Smooth muscle cell (in vitro differentiated cells): Measurements from ENCODE around the gene INTS13. TPM values are rescaled to one million over a fixed set of nuclear protein-coding genes. Genes with fewer than 3 reads are reported as not detected.

Experiments used
- DNase-seq: peaks from one replicate; lab custom pipeline; 2025; ENCODE audit not compliant: unreplicated experiment; lab: John Stamatoyannopoulos, UW
- H2AFZ ChIP-seq: fragments of 200-600 bp; sonication (generic); 2 replicates; pipeline ENCODE4 v1.6.0; 2016; ENCODE audit warnings: antibody characterized with exemption, low read depth, mild to moderate bottlenecking
- H3F3A ChIP-seq: fragments of 200-600 bp; sonication (generic); 2 replicates; pipeline ENCODE4 v1.6.0; 2017; ENCODE audit warnings: antibody characterized with exemption, low read depth
- H3K27ac ChIP-seq: fragments of 200-600 bp; sonication (generic); 2 replicates; pipeline ENCODE4 v1.5.1; 2016; ENCODE audit warnings: low read depth, mild to moderate bottlenecking
- H3K27me3 ChIP-seq: fragments of 200-600 bp; sonication (generic); 2 replicates; pipeline ENCODE4 v1.6.1; 2016; ENCODE audit warnings: low read depth, mild to moderate bottlenecking
- H3K36me3 ChIP-seq: fragments of 200-600 bp; sonication (generic); 2 replicates; pipeline ENCODE4 v1.5.1; 2016; ENCODE audit warnings: low read depth
- H3K4me1 ChIP-seq: fragments of 200-600 bp; sonication (generic); 2 replicates; pipeline ENCODE4 v1.5.1; 2016; ENCODE audit warnings: low read depth
- H3K4me2 ChIP-seq: fragments of 200-600 bp; sonication (generic); 2 replicates; pipeline ENCODE4 v1.6.0; 2016; ENCODE audit warnings: mild to moderate bottlenecking
- H3K4me3 ChIP-seq: fragments of 200-600 bp; sonication (generic); 2 replicates; pipeline ENCODE4 v1.5.1; 2016; ENCODE audit warnings: mild to moderate bottlenecking
- H3K79me2 ChIP-seq: fragments of 200-600 bp; sonication (generic); 2 replicates; pipeline ENCODE4 v1.6.0; 2016; ENCODE audit warnings: low read depth, mild to moderate bottlenecking
- H3K9ac ChIP-seq: fragments of 200-600 bp; sonication (generic); 2 replicates; pipeline ENCODE4 v1.6.0; 2016; ENCODE audit warnings: low read depth
- H3K9me3 ChIP-seq: fragments of 200-600 bp; sonication (generic); replicated peaks from 2 replicates; pipeline ENCODE4 v1.5.1; 2016; ENCODE audit warnings: low read depth
- H4K20me1 ChIP-seq: fragments of 200-600 bp; sonication (generic); 2 replicates; pipeline ENCODE4 v1.6.0; 2016; ENCODE audit warnings: low read depth
- CTCF ChIP-seq: fragments of 200-600 bp; sonication (generic); IDR thresholded peaks from 2 replicates; pipeline ENCODE4 v1.5.1; 2017; ENCODE audit warnings: borderline replicate concordance, mild to moderate bottlenecking, antibody characterized with exemption; ENCODE audit not compliant: insufficient read depth, poor library complexity, severe bottlenecking
- WGBS: methylation state at CpG from one replicate; pipeline ENCODE4 v1.1.7; 2016; ENCODE audit warnings: low lambda C conversion rate; 5-methylcytosine and 5-hydroxymethylcytosine counted together
- polyA plus RNA-seq: library from polyadenylated mRNA; unstranded; fragments of >200 nt; fragmentation: Nextera tagmentation; extraction: Ambion mirVana; gene quantifications from 2 replicates; pipeline ENCODE4 v1.2.1, GENCODE V29; 2016
- total RNA-seq: library from RNA; depleted of rRNA; stranded (reverse); fragments of >200 nt; gene quantifications from 2 replicates; pipeline ENCODE4 v1.2.3, GENCODE V29; 2014

INTS13 gene
- total and polyA plus RNA-seq, 2 experiments from 2014 or later: 22.0 to 47.5 TPM

GRCh38 chr12:26940516-26941214 is 2.9 kb upstream of the INTS13 start:
- no peak overlapping the region for H3K9ac ChIP-seq
- peaks cover 35% of the 10 kb centered on the region for H3K4me1 ChIP-seq
- peaks cover 4% of the 10 kb centered on the region for H3K9me3 ChIP-seq
- no peak overlapping the region for H2AFZ ChIP-seq
- H3F3A ChIP-seq: no peaks in the 10 kb centered on the region
- peaks cover 87% of the 10 kb centered on the region for H3K79me2 ChIP-seq
- no peak for TF ChIP-seq CTCF
- peak overlapping the region; percentile 68 for H3K4me3 ChIP-seq
- peak overlapping the region; percentile 91 for H3K4me2 ChIP-seq
- no peaks in the 10 kb centered on the region for H3K27me3 ChIP-seq
- H4K20me1 ChIP-seq: peaks cover 57% of the 10 kb centered on the region
- 73% methylated on average over 3 of the region's 3 CpGs for WGBS
- peak overlapping the region; percentile 15 for H3K27ac ChIP-seq
- no peak for DNase-seq
- H3K36me3 ChIP-seq: peaks cover 3% of the 10 kb centered on the region

- Histone ChIP-seq H3K27ac (peak overlapping the region; percentile 97), H3K79me2 (peaks cover 85% of the 10 kb centered on the region), H3K27me3 (no peaks in the 10 kb centered on the region), H3K9ac (peak overlapping the region; percentile 32), H3K4me1 (peaks cover 35% of the 10 kb centered on the region), H4K20me1 (peaks cover 57% of the 10 kb centered on the region), H3K4me3 (peak overlapping the region; percentile 68), H3F3A (no peaks in the 10 kb centered on the region), H3K4me2 (peak overlapping the region; percentile 91), H3K36me3 (peaks cover 3% of the 10 kb centered on the region), H3K9me3 (peaks cover 4% of the 10 kb centered on the region), H2AFZ (no peak overlapping the region)
- no peak for DNase-seq
- TF ChIP-seq CTCF: no peak
- 83% methylated on average over 1 of the region's 1 CpG for WGBS
Measured at GRCh38 chr12:26939953-26940352, 2.2 kb upstream of the INTS13 start.

- H4K20me1 ChIP-seq: peaks cover 53% of the 10 kb centered on the region
- H3K27ac ChIP-seq: peak overlapping the region; percentile 97
- H3K4me1 ChIP-seq: peaks cover 35% of the 10 kb centered on the region
- TF ChIP-seq CTCF: no peak
- H3K79me2 ChIP-seq: peaks cover 84% of the 10 kb centered on the region
- no peaks in the 10 kb centered on the region for H3K36me3 ChIP-seq
- H3K9me3 ChIP-seq: peaks cover 3% of the 10 kb centered on the region
- peak overlapping the region; percentile 91 for H3K4me2 ChIP-seq
- 34% methylated on average over 9 of the region's 9 CpGs for WGBS
- peak overlapping the region; percentile 96 for H3K9ac ChIP-seq
- H3F3A ChIP-seq: no peaks in the 10 kb centered on the region
- H3K4me3 ChIP-seq: peak overlapping the region; percentile 68
- DNase-seq: no peak
- H3K27me3 ChIP-seq: no peaks in the 10 kb centered on the region
- H2AFZ ChIP-seq: no peak overlapping the region
Measured at GRCh38 chr12:26939192-26939832, 1.5 kb upstream of the INTS13 start.
